HG02973 (cell line): ENCODE results near the gene BCOR.

Source experiments
- ATAC-seq: cut with Tn5 transposase; IDR thresholded peaks from one replicate; pipeline ENCODE4 v1.9.1; 2021; ENCODE audit warnings: moderate library complexity; ENCODE audit not compliant: unreplicated experiment

BCOR gene

GRCh38 chrX:40086569-40087335 is 11.0 kb downstream of the BCOR start:
- no peak for ATAC-seq

- no peak for ATAC-seq
Measured at GRCh38 chrX:40085714-40086113, 12.0 kb downstream of the BCOR start.

- ATAC-seq: no peak
Measured at GRCh38 chrX:40085102-40085551, 12.6 kb downstream of the BCOR start.

- no peak for ATAC-seq
Measured at GRCh38 chrX:40084471-40085101, 13.2 kb downstream of the BCOR start.

- no peak for ATAC-seq
Measured at GRCh38 chrX:40083979-40084359, 13.8 kb downstream of the BCOR start.

- ATAC-seq: no peak
Measured at GRCh38 chrX:40083120-40083978, 14.4 kb downstream of the BCOR start.

- no peak for ATAC-seq
Measured at GRCh38 chrX:40082447-40083119, 15.2 kb downstream of the BCOR start.

- ATAC-seq: no peak
Measured at GRCh38 chrX:40081679-40082068, 16.1 kb downstream of the BCOR start.

GRCh38 chrX:40080894-40081678 is 16.7 kb downstream of the BCOR start:
- no peak for ATAC-seq

- ATAC-seq: no peak
Measured at GRCh38 chrX:40079572-40079971, 18.2 kb downstream of the BCOR start.

- no peak for ATAC-seq
Measured at GRCh38 chrX:40078489-40079227, 19.1 kb downstream of the BCOR start.

- ATAC-seq: no peak
Measured at GRCh38 chrX:40077906-40078305, 19.9 kb downstream of the BCOR start.

GRCh38 chrX:40076750-40077575 is 20.8 kb downstream of the BCOR start:
- ATAC-seq: no peak

GRCh38 chrX:40074959-40075332 is 22.8 kb downstream of the BCOR start:
- no peak for ATAC-seq

- ATAC-seq: no peak
Measured at GRCh38 chrX:40074080-40074958, 23.4 kb downstream of the BCOR start.

GRCh38 chrX:40073439-40074054 is 24.2 kb downstream of the BCOR start:
- no peak for ATAC-seq

GRCh38 chrX:40072246-40072645 is 25.5 kb downstream of the BCOR start:
- no peak for ATAC-seq
